Activated CD4-positive, alpha-beta T cell treated with anti-CD3 and anti-CD28 coated beads for 1 hour (primary cell): ENCODE results near the gene RBBP4.
A peak's percentile ranks its signal among the peaks of the same experiment; 100 is the strongest.
"Not testable (repeated sequence)": the region's sequence is repeated elsewhere in the genome, so short reads cannot be mapped to it uniquely, and the experiment has no call there.

Experiments used
- DNase-seq: peaks from one replicate; pipeline ENCODE4 v3.0.0-alpha.2; 2020

Gene RBBP4

GRCh38 chr1:32650752-32651460, at the start of gene RBBP4:
Gene RBBP4, plus strand, starts transcription at chr1:32651208. Its CDS starts 99 bp downstream, at chr1:32651307.
- peak; percentile 98 for DNase-seq

- no peak for DNase-seq
These were observed 45.1 kb upstream of the RBBP4 start for GRCh38 chr1:32605711-32606424.

- no peak for DNase-seq
These were observed 44.2 kb upstream of the RBBP4 start for GRCh38 chr1:32606565-32607371.

GRCh38 chr1:32609180-32609579, 41.8 kb upstream of the RBBP4 start:
- DNase-seq: no peak

GRCh38 chr1:32611859-32612188, 39.2 kb upstream of the RBBP4 start:
- DNase-seq: no peak

- DNase-seq: peak; percentile 10
These were observed 38.7 kb upstream of the RBBP4 start for GRCh38 chr1:32612189-32612881.

DNA sequence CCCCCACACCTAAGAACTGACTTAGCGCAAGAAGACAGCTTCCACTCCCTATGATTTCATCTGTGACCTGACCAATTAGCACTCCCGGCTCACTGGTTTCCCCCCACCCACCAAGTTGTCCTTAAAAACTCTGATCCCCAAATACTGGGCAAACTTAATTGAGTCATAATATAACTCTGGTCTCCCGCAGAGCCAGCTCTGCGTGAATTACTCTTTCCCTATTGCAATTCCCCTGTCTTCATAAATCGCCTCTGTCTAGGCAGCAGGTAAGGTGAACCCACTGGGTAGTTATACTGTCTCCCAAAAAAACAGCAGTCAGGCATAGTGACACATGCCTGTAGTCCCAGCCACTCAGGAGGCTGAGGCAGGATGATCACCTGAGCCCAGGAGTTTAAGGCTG, 37.5 kb upstream of the RBBP4 start:
- no peak for DNase-seq

DNA sequence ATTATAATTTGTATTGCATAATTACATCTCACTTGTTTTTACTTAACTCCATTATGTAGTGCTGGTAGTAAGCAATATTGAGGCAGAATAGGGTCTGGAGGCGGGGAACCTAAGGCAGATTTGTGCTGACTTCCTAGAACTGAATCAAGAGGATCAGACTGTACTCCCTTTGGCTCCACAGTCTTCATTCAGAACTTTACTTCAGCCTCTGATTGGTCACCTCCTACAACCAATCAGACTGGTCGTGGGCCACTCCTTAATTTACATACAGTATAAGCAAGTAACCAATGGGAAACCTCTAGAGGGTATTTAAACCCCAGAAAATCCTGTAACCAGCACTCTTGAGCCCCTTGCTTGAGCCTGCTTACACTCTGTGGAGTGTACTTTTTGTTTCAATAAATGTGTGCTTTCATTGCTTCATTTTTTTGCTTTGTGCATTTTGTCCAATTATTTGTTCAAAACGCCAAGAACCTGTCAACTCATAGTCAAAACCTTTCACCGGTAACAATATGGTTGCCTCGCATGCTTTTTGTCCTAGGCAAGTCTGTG, 32.3 kb upstream of the RBBP4 start:
- no peak for DNase-seq

- no peak for DNase-seq
These were observed 31.1 kb upstream of the RBBP4 start for GRCh38 chr1:32619701-32620485.

DNA sequence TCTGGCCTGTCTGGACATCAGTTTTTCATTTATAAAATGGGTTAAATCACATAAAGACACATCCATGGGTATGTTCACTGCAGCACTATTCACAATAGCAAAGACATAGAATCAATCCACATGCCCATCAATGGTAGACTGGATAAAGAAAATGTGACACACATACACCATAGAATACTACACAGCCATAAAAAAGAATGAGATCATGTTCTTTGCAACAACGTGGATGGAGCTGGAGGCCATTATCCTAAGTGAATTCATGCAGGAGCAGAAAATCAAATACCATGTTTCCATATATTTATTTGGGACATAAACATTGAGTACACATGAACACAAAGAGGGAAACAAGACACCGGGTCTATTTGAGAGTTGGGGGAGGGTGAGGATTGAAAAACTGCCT, 28.8 kb upstream of the RBBP4 start:
- DNase-seq: no peak

- DNase-seq: no peak
These were observed 28.0 kb upstream of the RBBP4 start for GRCh38 chr1:32622806-32623681.

GRCh38 chr1:32623775-32624174, 27.2 kb upstream of the RBBP4 start:
- DNase-seq: no peak

- DNase-seq: no peak
These were observed 24.8 kb upstream of the RBBP4 start for GRCh38 chr1:32626176-32626575.

- no peak for DNase-seq
These were observed 23.3 kb upstream of the RBBP4 start for GRCh38 chr1:32627596-32628162.

DNA sequence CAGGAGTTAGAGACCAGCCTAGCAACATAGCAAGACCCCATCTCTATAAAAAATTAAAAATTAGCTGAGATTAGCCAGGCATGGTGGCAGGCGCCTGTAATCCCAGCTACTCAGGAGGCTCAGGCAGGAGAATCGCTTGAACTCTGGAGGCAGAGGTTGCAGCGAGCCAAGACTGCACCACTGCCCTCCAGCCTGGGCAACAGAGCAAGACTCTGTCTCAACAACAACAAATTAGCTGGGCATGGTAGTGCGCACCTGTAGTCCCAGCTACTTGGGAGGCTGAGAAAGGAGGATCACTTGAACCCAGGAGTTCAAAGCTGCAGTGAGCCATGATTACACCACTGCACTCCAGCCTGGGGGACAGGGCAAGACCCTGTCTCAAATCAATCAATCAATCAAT, 20.8 kb upstream of the RBBP4 start:
- not testable (repeated sequence) for DNase-seq

- no peak for DNase-seq
These were observed 18.2 kb upstream of the RBBP4 start for GRCh38 chr1:32632829-32633228.

- no peak for DNase-seq
These were observed 15.3 kb upstream of the RBBP4 start for GRCh38 chr1:32635508-32636277.

DNA sequence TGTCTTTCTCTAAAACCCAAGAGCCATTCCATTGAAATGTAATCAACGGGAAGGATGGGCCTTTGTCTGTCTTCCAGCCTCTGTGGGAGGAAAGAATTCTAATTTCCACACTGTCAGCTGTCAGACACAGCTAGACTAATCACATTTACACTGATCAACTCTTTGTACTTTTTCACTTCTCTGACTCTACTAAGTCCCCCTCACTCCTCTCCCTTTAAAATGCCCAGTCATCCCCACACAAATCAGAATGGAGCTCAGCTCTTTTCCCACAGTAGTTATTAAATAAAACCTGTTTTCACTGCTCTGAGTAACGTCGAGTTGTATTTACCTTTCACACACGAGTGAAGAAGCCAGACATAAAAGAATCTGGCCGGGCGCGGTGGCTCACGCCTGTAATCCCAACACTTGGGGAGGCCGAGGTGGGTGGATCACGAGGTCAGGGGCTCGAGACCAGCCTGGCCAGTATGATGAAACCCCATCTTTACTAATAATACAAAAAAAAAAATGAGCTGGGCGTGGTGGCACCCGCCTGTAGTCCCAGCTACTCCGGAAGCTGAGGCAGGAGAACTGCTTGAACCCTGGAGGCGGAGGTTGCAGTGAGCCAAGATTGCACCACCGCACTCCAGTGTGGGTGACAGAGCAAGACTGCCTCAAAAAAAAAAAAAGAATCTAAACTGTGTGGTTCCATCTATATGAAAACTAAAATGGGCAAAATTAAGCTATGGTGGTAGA, 13.9 kb upstream of the RBBP4 start:
- DNase-seq: no peak

GRCh38 chr1:32639489-32640075, 11.4 kb upstream of the RBBP4 start:
- no peak for DNase-seq
